ENCODE data around the gene ILF2. TPM values are rescaled to one million over a fixed set of nuclear protein-coding genes. Genes with fewer than 3 reads are reported as not detected.

Gene ILF2
- total and polyA plus RNA-seq, 2 of the 13 experiments (the other 11 are each of a cell fraction or from before 2014, with no cell fraction given), result 292 to 366 TPM

DNA sequence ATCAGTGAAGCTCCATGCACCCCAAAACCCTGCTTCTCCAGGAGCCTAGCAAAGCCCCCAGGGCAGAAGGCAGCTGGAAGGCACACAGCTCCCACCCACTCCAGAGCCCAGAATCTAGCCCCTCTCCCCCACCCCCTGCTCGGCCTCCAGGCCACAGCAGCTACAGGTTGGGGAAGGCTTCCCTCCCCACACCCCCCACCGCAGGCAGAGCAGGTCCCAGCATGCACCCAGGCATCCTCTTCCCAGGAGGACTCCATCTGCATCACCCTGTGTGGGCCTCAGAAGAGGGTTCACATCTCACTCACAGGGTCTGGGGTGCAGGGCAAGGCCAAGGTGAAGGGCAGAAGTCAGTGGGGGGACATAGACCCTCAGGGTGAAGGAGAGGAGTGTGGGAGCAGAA is 55.4 kb downstream of the ILF2 start:
- no peaks in the 10 kb centered on the region for H3K9me3 ChIP-seq (ENCODE audit: low read length)
- H3K9ac ChIP-seq (ENCODE audit: insufficient read depth, low read depth, low read length), result no peak overlapping the region
- no peak for TF ChIP-seq ZBTB38 (CRISPR knock-in tag; IDR thresholded peaks at IDR 0.05)
- TF ChIP-seq CREM (IDR thresholded peaks at IDR 0.05), result no peak
- no peak for TF ChIP-seq CREM (CRISPR knock-in tag; IDR thresholded peaks at IDR 0.05)
- no peak for ATAC-seq
- H3K4me1 ChIP-seq (ENCODE audit: insufficient read depth, low read length), result peaks cover 65% of the 10 kb centered on the region
- FAIRE-seq, result no peak
- ChIA-PET CTCF (ENCODE audit: low intra/inter-chr PET ratio, low total read pairs) (no interaction called here), POLR2A (interaction anchor here (0.8 to 12.2 kb wide), 5 partner anchors 10 to 363 kb away, joined by 3 to 390 read pairs (median 14); partner anchors contain the start of genes CHTOP, JTB, S100A1 and S100A13)
- H3K27ac ChIP-seq (ENCODE audit: extremely low read length, insufficient read depth, low read length), result no peak overlapping the region
- in situ Hi-C loops (cut with HindIII; ENCODE audit: extremely low pct_ligation_motif_present, low pct_unique_long_range_greater_than_20kb), result no loop called here
- peak overlapping the region; percentile 41; the same call in 1 of the 2 replicates for H3K4me2 ChIP-seq (ENCODE audit: low read depth, low read length)
- peaks cover 0 to 1% of the 10 kb centered on the region in 2 experiments; a peak in 1 of 5 replicates for H3K36me3 ChIP-seq (replicated peaks in 1 of 2; ENCODE audit: control insufficient read depth in 1 of 2, insufficient read depth in 2 of 2, low read length in 2 of 2)
- H4K20me1 ChIP-seq (ENCODE audit: insufficient read depth, low read length), result no peaks in the 10 kb centered on the region
- WGBS (ENCODE audit: low lambda C conversion rate), result 56% methylated on average over 2 of the region's 2 CpGs
- no TSS peak for BruUV-seq (replicated peaks)
- no peak for DNase-seq (ENCODE audit: low spot score)
- H2AFZ ChIP-seq (ENCODE audit: low read length), result no peak overlapping the region
- no peaks in the 10 kb centered on the region for H3K27me3 ChIP-seq (ENCODE audit: control insufficient read depth in 1 of 2, insufficient read depth in 2 of 2, low read length in 2 of 2)
- no peak overlapping the region for H3K4me3 ChIP-seq (replicated peaks in 1 of 3; ENCODE audit: insufficient read depth in 1 of 3, low read depth in 2 of 3, low read length in 3 of 3)
- H3K79me2 ChIP-seq (ENCODE audit: insufficient read depth, low read length), result peaks cover 6% of the 10 kb centered on the region
- intact Hi-C loops (cut with micrococcal nuclease; ENCODE audit: unreplicated experiment), result no loop called here

DNA sequence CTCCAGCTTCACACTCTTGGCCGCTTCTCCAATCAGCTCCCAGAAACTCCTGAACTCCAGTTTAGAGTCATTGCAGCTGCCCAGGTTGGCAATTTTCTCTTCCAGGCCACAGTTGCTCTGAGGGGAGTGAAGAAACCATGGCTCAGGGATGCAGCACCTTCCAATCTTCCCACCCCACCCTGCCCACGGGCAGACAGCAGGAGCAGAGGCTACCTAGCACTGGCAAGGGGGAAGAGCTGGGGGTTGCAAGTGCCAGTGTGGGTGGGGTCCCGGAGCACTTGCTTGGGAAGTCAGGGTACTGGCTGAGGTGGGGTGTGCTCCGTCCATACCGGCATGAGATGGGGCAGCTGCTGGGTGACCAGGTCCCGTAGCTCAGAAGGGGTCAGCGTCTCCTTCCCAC is 55.9 kb downstream of the ILF2 start:
- ChIA-PET POLR2A (interaction anchor here (5.4 to 12.2 kb wide), 2 partner anchors 10 to 20 kb away, joined by 63 to 390 read pairs; partner anchors contain the start of genes CHTOP, S100A1 and S100A13), CTCF (ENCODE audit: low intra/inter-chr PET ratio, low total read pairs) (no interaction called here)
- no peaks in the 10 kb centered on the region for H4K20me1 ChIP-seq (ENCODE audit: insufficient read depth, low read length)
- in situ Hi-C loops (cut with HindIII; ENCODE audit: extremely low pct_ligation_motif_present, low pct_unique_long_range_greater_than_20kb), result no loop called here
- ATAC-seq (no peak), DNase-seq (ENCODE audit: low spot score) (no peak), FAIRE-seq (no peak)
- BruUV-seq (replicated peaks), result no TSS peak
- no peak overlapping the region for H3K27ac ChIP-seq (ENCODE audit: extremely low read length, insufficient read depth, low read length)
- WGBS (ENCODE audit: low lambda C conversion rate), result 89% methylated on average over 3 of the region's 7 CpGs
- no peak for TF ChIP-seq ELF1 (CRISPR knock-in tag; IDR thresholded peaks at IDR 0.05)
- no peak for TF ChIP-seq SAP130 (CRISPR knock-in tag; IDR thresholded peaks at IDR 0.05; ENCODE audit: low read depth)
- H2AFZ ChIP-seq (ENCODE audit: low read length), result no peak overlapping the region
- no peak overlapping the region for H3K4me3 ChIP-seq (replicated peaks in 1 of 3; ENCODE audit: insufficient read depth in 1 of 3, low read depth in 2 of 3, low read length in 3 of 3)
- no peaks in the 10 kb centered on the region for H3K9me3 ChIP-seq (ENCODE audit: low read length)
- peaks cover 70% of the 10 kb centered on the region for H3K4me1 ChIP-seq (ENCODE audit: insufficient read depth, low read length)
- peaks cover 0 to 1% of the 10 kb centered on the region in 2 experiments; a peak in 1 of 5 replicates for H3K36me3 ChIP-seq (replicated peaks in 1 of 2; ENCODE audit: control insufficient read depth in 1 of 2, insufficient read depth in 2 of 2, low read length in 2 of 2)
- intact Hi-C loops (cut with micrococcal nuclease; ENCODE audit: unreplicated experiment), result no loop called here
- H3K9ac ChIP-seq (ENCODE audit: insufficient read depth, low read depth, low read length), result no peak overlapping the region
- H3K79me2 ChIP-seq (ENCODE audit: insufficient read depth, low read length), result peaks cover 6% of the 10 kb centered on the region
- H3K27me3 ChIP-seq (ENCODE audit: control insufficient read depth in 1 of 2, insufficient read depth in 2 of 2, low read length in 2 of 2), result no peaks in the 10 kb centered on the region
- no peak overlapping the region for H3K4me2 ChIP-seq (ENCODE audit: low read depth, low read length)
